Adipocyte (in vitro differentiated cells): ENCODE data around the gene ELMO1.

Source experiments
- DNase-seq: peaks from one replicate; pipeline ENCODE4 v3.0.0-alpha.2; 2015; ENCODE audit warnings: low read depth
- H3K27me3 ChIP-seq: replicated peaks from 2 replicates; pipeline ENCODE4 v1.7.0; 2013; ENCODE audit warnings: mild to moderate bottlenecking, low read length, moderate library complexity; ENCODE audit not compliant: control insufficient read depth, insufficient read depth
- H3K36me3 ChIP-seq: 2 replicates; pipeline ENCODE4 v1.7.0; 2013; ENCODE audit warnings: low read length, mild to moderate bottlenecking, moderate library complexity; ENCODE audit not compliant: control insufficient read depth, insufficient read depth, severe bottlenecking
- H3K4me1 ChIP-seq: 2 replicates; pipeline ENCODE4 v1.7.0; 2013; ENCODE audit warnings: mild to moderate bottlenecking, low read length, moderate library complexity; ENCODE audit not compliant: control insufficient read depth, insufficient read depth
- H3K4me3 ChIP-seq: 2 replicates; pipeline ENCODE4 v1.7.0; 2013; ENCODE audit warnings: mild to moderate bottlenecking, low read length, moderate library complexity
- H3K9ac ChIP-seq: 2 replicates; pipeline ENCODE4 v1.7.0; 2013; ENCODE audit warnings: mild to moderate bottlenecking, low read length, moderate library complexity
- H3K9me3 ChIP-seq: 2 replicates; pipeline ENCODE4 v1.7.0; 2013; ENCODE audit warnings: mild to moderate bottlenecking, low read length, moderate library complexity; ENCODE audit not compliant: control insufficient read depth

The ELMO1 gene

GRCh38 chr7:37441386-37441760, 7.3 kb downstream of the ELMO1 start:
- DNase-seq = no peak
- H3K36me3 ChIP-seq = no peaks in the 10 kb centered on the region
- H3K4me3 ChIP-seq = no peak overlapping the region
- no peaks in the 10 kb centered on the region for H3K4me1 ChIP-seq
- no peak overlapping the region for H3K9ac ChIP-seq
- H3K27me3 ChIP-seq = peaks cover 10% of the 10 kb centered on the region
- H3K9me3 ChIP-seq = no peaks in the 10 kb centered on the region

- H3K4me3 ChIP-seq = no peak overlapping the region
- H3K9me3 ChIP-seq = no peaks in the 10 kb centered on the region
- peaks cover 10% of the 10 kb centered on the region for H3K27me3 ChIP-seq
- H3K9ac ChIP-seq = no peak overlapping the region
- no peak for DNase-seq
- H3K36me3 ChIP-seq = no peaks in the 10 kb centered on the region
- no peaks in the 10 kb centered on the region for H3K4me1 ChIP-seq
Measured at GRCh38 chr7:37440738-37441385, 7.8 kb downstream of the ELMO1 start.

- H3K4me1 ChIP-seq = no peaks in the 10 kb centered on the region
Measured at GRCh38 chr7:37439653-37440026, 9.0 kb downstream of the ELMO1 start.

GRCh38 chr7:37438906-37439652, 9.6 kb downstream of the ELMO1 start:
- Histone ChIP-seq H3K4me1 (no peaks in the 10 kb centered on the region), H3K4me3 (no peak overlapping the region), H3K9me3 (no peaks in the 10 kb centered on the region), H3K9ac (no peak overlapping the region), H3K27me3 (peaks cover 10% of the 10 kb centered on the region), H3K36me3 (no peaks in the 10 kb centered on the region)
- DNase-seq = no peak

More at GRCh38 chr7:37439653-37440026, 9.0 kb downstream of the ELMO1 start:
- no peaks in the 10 kb centered on the region for H3K9me3 ChIP-seq
- no peak for DNase-seq
- peaks cover 10% of the 10 kb centered on the region for H3K27me3 ChIP-seq
- no peak overlapping the region for H3K4me3 ChIP-seq
- H3K9ac ChIP-seq = no peak overlapping the region
- no peaks in the 10 kb centered on the region for H3K36me3 ChIP-seq

- no peak for DNase-seq
- Histone ChIP-seq H3K9ac (no peak overlapping the region), H3K4me1 (no peaks in the 10 kb centered on the region), H3K4me3 (no peak overlapping the region), H3K9me3 (no peaks in the 10 kb centered on the region), H3K36me3 (no peaks in the 10 kb centered on the region), H3K27me3 (peaks cover 5% of the 10 kb centered on the region)
Measured at GRCh38 chr7:37435156-37435855, 13.4 kb downstream of the ELMO1 start.

GRCh38 chr7:37434529-37434928, 14.1 kb downstream of the ELMO1 start:
- H3K4me1 ChIP-seq = no peaks in the 10 kb centered on the region
- no peak overlapping the region for H3K4me3 ChIP-seq
- H3K9ac ChIP-seq = no peak overlapping the region
- H3K9me3 ChIP-seq = no peaks in the 10 kb centered on the region
- no peaks in the 10 kb centered on the region for H3K36me3 ChIP-seq
- peaks cover 5% of the 10 kb centered on the region for H3K27me3 ChIP-seq
- DNase-seq = no peak

- Histone ChIP-seq H3K9ac (no peak overlapping the region), H3K9me3 (no peaks in the 10 kb centered on the region), H3K4me1 (no peaks in the 10 kb centered on the region), H3K4me3 (no peak overlapping the region), H3K27me3 (peaks cover 5% of the 10 kb centered on the region), H3K36me3 (no peaks in the 10 kb centered on the region)
- no peak for DNase-seq
Measured at GRCh38 chr7:37433166-37433565, 15.5 kb downstream of the ELMO1 start.

- Histone ChIP-seq H3K4me1 (no peaks in the 10 kb centered on the region), H3K4me3 (no peak overlapping the region), H3K36me3 (no peaks in the 10 kb centered on the region), H3K9ac (no peak overlapping the region), H3K9me3 (no peaks in the 10 kb centered on the region), H3K27me3 (peaks cover 5% of the 10 kb centered on the region)
- DNase-seq = no peak
Measured at GRCh38 chr7:37432281-37432920, 16.3 kb downstream of the ELMO1 start.

GRCh38 chr7:37431413-37431812, 17.3 kb downstream of the ELMO1 start:
- Histone ChIP-seq H3K36me3 (no peaks in the 10 kb centered on the region), H3K27me3 (peaks cover 5% of the 10 kb centered on the region), H3K4me3 (no peak overlapping the region), H3K4me1 (no peaks in the 10 kb centered on the region), H3K9me3 (no peaks in the 10 kb centered on the region), H3K9ac (no peak overlapping the region)
- no peak for DNase-seq

- Histone ChIP-seq H3K27me3 (peaks cover 5% of the 10 kb centered on the region), H3K36me3 (no peaks in the 10 kb centered on the region), H3K9me3 (no peaks in the 10 kb centered on the region), H3K4me3 (no peak overlapping the region), H3K9ac (no peak overlapping the region), H3K4me1 (no peaks in the 10 kb centered on the region)
- DNase-seq = no peak
Measured at GRCh38 chr7:37430640-37431039, 18.0 kb downstream of the ELMO1 start.

GRCh38 chr7:37430171-37430570, 18.5 kb downstream of the ELMO1 start:
- no peak overlapping the region for H3K9ac ChIP-seq
- no peak overlapping the region for H3K4me3 ChIP-seq
- DNase-seq = no peak
- H3K27me3 ChIP-seq = peaks cover 5% of the 10 kb centered on the region
- H3K4me1 ChIP-seq = no peaks in the 10 kb centered on the region
- H3K36me3 ChIP-seq = no peaks in the 10 kb centered on the region
- H3K9me3 ChIP-seq = no peaks in the 10 kb centered on the region
